Activated naive CD4-positive, alpha-beta T cell treated with anti-CD3 and anti-CD28 coated beads, Interleukin-2, amount 10 ng/mL, durations not matched to agents 7 days and 5 days (primary cell): ENCODE results near the gene NPRL2.

Experiments
- CTCF ChIA-PET: fragments of 350-600 bp; sonication (Branson Sonifier 250); formaldehyde crosslinking; loops from one replicate; lab custom pipeline; 2021; ENCODE audit warnings: antibody characterized with exemption; lab: Charles Lee
- DNase-seq: peaks from one replicate; pipeline ENCODE4 v3.0.0-alpha.2; 2020
- H3K27ac Mint-ChIP-seq: one replicate; pipeline ENCODE4 v1.8.0; 2021; ENCODE audit warnings: mild to moderate bottlenecking, moderate library complexity, mixed read lengths
- H3K27me3 Mint-ChIP-seq: one replicate; pipeline ENCODE4 v1.8.0; 2021; ENCODE audit warnings: mild to moderate bottlenecking, mixed read lengths
- H3K36me3 Mint-ChIP-seq: one replicate; pipeline ENCODE4 v1.8.0; 2021; ENCODE audit warnings: mixed read lengths
- H3K4me1 Mint-ChIP-seq: one replicate; pipeline ENCODE4 v1.8.0; 2021; ENCODE audit warnings: mixed read lengths
- H3K4me3 Mint-ChIP-seq: one replicate; pipeline ENCODE4 v1.8.0; 2021; ENCODE audit warnings: mild to moderate bottlenecking, moderate library complexity, mixed read lengths
- H3K9me3 Mint-ChIP-seq: one replicate; pipeline ENCODE4 v1.8.0; 2021; ENCODE audit warnings: mixed read lengths

Gene NPRL2

DNA sequence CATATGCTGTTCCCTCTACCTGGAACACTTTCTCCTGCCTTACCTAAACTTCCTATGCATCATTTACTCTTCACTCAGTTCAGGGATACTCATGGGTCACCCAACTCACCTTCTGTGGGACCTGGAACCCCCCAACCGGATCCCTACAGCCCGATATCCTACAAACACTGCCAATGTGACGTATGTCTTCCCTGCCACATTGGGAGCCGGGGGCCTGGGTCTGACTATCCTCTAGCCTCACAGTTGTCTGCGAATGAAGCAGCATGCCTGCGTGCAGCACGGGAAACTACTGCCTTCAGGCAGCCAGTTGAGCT lies 405 bp downstream of the NPRL2 start:
- no peaks in the 10 kb centered on the region for H3K27me3 Mint-ChIP-seq
- peak overlapping the region; percentile 95 for H3K27ac Mint-ChIP-seq
- no peaks in the 10 kb centered on the region for H3K9me3 Mint-ChIP-seq
- no peak for DNase-seq
- peak overlapping the region; percentile 80 for H3K4me3 Mint-ChIP-seq
- CTCF ChIA-PET: interaction anchor here (0.6 to 3.3 kb wide), 7 partner anchors 9 to 219 kb away, joined by 3 to 25 read pairs (median 4); partner anchors contain the start of genes HEMK1 and RASSF1
- peaks cover 42% of the 10 kb centered on the region for H3K36me3 Mint-ChIP-seq
- peaks cover 69% of the 10 kb centered on the region for H3K4me1 Mint-ChIP-seq

- H3K27ac Mint-ChIP-seq: peak overlapping the region; percentile 75
These were observed 3.3 kb downstream of the NPRL2 start for GRCh38 chr3:50347187-50347813.

GRCh38 chr3:50345586-50346234 lies 4.9 kb downstream of the NPRL2 start, which contains the start of gene ZMYND10:
ZMYND10 (minus strand) TSS chr3:50345732; CDS start chr3:50345579, 153 bp downstream.
- H3K36me3 Mint-ChIP-seq: peaks cover 23% of the 10 kb centered on the region

More at GRCh38 chr3:50347187-50347813, 3.3 kb downstream of the NPRL2 start:
- CTCF ChIA-PET: interaction anchor here (0.7 to 3.3 kb wide), 14 partner anchors 8 to 266 kb away, joined by 3 to 25 read pairs (median 4); partner anchors contain the start of gene C3orf18
- H3K36me3 Mint-ChIP-seq: peaks cover 28% of the 10 kb centered on the region
- DNase-seq: peak; percentile 86
- no peaks in the 10 kb centered on the region for H3K9me3 Mint-ChIP-seq
- H3K27me3 Mint-ChIP-seq: no peaks in the 10 kb centered on the region
- H3K4me3 Mint-ChIP-seq: peak overlapping the region; percentile 12
- peaks cover 81% of the 10 kb centered on the region for H3K4me1 Mint-ChIP-seq

DNA sequence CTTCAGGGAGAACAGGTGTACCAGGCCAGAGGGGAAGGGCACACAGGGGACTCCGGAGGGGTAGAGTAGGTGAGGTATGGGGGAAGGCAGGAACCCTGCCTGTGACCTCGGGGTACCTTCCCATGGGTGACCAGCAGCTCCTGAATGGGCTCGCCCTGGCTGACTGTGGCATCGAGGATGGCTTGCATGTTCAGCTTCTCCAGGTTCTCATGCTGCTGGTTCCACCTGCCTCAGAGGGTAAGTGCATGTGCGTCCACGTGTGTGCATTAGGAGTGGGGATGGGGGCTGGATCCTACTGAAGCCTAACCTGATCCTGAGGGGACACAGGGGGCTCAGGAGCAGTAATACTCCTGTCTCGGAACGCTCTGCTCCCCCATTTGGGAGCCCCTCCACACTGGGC lies 5.6 kb downstream of the NPRL2 start:
- Mint-ChIP-seq H3K4me3 (no peak overlapping the region), H3K4me1 (peaks cover 78% of the 10 kb centered on the region), H3K36me3 (peaks cover 19% of the 10 kb centered on the region), H3K27me3 (no peaks in the 10 kb centered on the region), H3K9me3 (no peaks in the 10 kb centered on the region), H3K27ac (no peak overlapping the region)
- DNase-seq: no peak
- CTCF ChIA-PET: interaction anchor here (3.2 kb wide), 1 partner anchor 198 kb away, joined by 11 read pairs; no protein-coding TSS in a partner anchor

More at GRCh38 chr3:50345586-50346234, 4.9 kb downstream of the NPRL2 start, which contains the start of gene ZMYND10:
- peak; percentile 87 for DNase-seq
- CTCF ChIA-PET: interaction anchor here (3.2 kb wide), 1 partner anchor 197 kb away, joined by 11 read pairs; no protein-coding TSS in a partner anchor
- H3K27me3 Mint-ChIP-seq: no peaks in the 10 kb centered on the region
- no peaks in the 10 kb centered on the region for H3K9me3 Mint-ChIP-seq
- peak within 1 kb of the TSS; percentile 80 for H3K27ac Mint-ChIP-seq
- H3K4me3 Mint-ChIP-seq: peak within 1 kb of the TSS; percentile 72
- H3K4me1 Mint-ChIP-seq: peaks cover 81% of the 10 kb centered on the region

DNA sequence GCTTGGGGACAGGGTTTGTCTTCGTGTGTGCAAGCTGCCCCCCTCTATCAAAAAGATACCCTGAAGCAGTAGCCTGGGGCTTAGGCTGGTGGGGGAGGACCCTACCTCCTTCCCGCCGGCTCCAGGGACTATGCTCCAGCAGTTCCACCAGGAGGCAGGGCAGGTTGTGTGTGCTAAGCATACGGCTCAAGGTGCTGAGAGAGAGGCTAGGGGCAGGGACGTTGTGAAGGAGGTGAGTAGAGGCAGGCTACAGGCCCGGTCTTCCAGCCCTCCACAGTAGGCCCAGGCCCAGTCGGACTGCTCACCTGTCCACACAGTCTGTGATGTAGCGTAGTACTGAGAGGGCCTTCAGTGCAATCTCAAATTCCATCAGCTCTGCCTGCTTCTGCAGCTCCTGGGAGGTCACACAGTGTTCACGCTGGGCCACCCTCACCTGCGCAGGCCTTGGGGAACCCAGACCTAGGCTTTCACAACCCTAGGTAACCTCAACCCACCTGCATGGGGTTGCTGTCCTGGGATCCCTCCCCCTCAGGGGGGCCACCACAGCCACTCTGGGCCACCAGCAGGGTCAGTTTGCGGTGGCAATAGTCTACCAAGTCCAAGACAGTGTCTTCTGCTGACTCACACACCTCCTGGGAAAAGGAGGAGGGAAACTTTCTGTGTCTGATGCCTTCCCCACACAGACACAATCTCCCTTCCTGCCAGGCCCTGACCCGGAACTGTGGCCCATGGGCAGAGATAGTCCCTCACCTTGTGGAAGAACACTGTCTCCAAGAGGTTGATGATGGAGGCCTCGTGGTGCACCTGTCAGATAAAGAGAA lies 7.6 kb downstream of the NPRL2 start:
- Mint-ChIP-seq H3K27me3 (no peaks in the 10 kb centered on the region), H3K27ac (peak overlapping the region; percentile 94), H3K36me3 (peaks cover 27% of the 10 kb centered on the region), H3K9me3 (no peaks in the 10 kb centered on the region), H3K4me3 (no peak overlapping the region), H3K4me1 (peaks cover 72% of the 10 kb centered on the region)
- CTCF ChIA-PET: interaction anchor here (0.9 to 3.2 kb wide), 3 partner anchors 11 to 200 kb away, joined by 4 to 11 read pairs (median 4); no protein-coding TSS in a partner anchor
- no peak for DNase-seq

DNA sequence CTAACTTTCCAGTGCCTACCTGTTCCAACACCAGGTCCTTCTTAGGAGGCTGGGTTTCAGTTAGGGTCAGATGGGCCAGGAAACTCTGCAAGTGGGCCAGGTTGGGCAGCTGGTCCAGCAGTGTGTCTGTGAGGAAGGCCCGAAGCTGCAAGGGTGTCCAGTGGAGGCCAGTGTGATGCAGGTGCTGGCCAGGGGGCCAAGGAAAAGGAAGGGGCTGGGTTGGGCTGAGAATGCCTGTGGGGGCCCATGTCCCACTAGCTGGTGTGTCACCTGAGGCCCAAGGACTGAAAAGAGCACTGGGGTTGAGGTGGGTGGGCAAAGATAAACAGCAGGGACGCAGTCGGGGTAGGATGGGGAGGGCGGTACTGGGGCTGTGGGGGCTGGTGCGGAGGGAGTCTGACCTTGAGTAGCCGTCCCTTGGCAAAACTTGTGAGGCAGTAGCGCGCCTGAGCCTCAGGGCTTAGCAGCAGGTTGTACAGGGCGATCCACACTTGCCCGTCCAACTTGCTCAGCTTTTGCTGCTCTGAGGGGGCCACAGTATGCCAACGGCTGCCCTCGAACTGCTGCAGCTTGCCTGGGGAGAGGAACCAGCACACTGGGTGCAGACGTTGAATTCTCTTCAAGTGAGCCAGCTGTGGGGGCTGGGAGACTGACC lies 8.5 kb downstream of the NPRL2 start:
- Mint-ChIP-seq H3K36me3 (peaks cover 24% of the 10 kb centered on the region), H3K27ac (peak overlapping the region; percentile 94), H3K4me1 (peaks cover 63% of the 10 kb centered on the region), H3K27me3 (no peaks in the 10 kb centered on the region), H3K9me3 (no peaks in the 10 kb centered on the region), H3K4me3 (peak overlapping the region; percentile 28)
- no peak for DNase-seq
- CTCF ChIA-PET: interaction anchor here (0.9 to 3.2 kb wide), 3 partner anchors 8 to 200 kb away, joined by 4 to 11 read pairs (median 6); partner anchors contain the start of genes CYB561D2 and NPRL2

DNA sequence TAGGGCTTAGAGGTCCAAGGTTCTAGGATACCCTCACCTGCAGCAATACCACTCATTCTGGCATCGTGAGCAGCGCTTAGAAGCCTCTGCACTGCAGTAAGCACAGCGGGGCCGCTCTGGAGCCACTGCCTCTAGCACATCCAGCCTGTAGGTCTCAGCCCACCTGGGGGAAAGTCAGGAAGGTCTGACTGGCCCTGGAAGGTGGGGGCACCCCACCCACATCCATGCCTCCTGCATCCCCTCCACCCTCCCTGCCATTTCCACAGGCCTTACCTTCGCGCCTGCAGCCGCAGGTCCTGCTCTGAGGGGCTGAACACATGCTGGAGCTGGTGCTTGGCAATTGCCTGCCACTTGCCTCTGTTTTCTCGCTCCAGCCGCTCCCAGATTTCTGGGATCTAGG lies 9.0 kb downstream of the NPRL2 start:
- Mint-ChIP-seq H3K9me3 (no peaks in the 10 kb centered on the region), H3K36me3 (peaks cover 25% of the 10 kb centered on the region), H3K27me3 (no peaks in the 10 kb centered on the region), H3K27ac (peak overlapping the region; percentile 94), H3K4me1 (peaks cover 62% of the 10 kb centered on the region), H3K4me3 (peak overlapping the region; percentile 80)
- DNase-seq: peak; percentile 44
- CTCF ChIA-PET: interaction anchor here (1.8 kb wide), 1 partner anchor 9 kb away, joined by 6 read pairs; the partner anchor contains the start of genes CYB561D2 and NPRL2

- CTCF ChIA-PET: interaction anchor here (0.7 to 1.8 kb wide), 3 partner anchors 10 to 231 kb away, joined by 3 to 6 read pairs (median 3); partner anchors contain the start of genes CYB561D2 and NPRL2
- Mint-ChIP-seq H3K4me1 (peaks cover 62% of the 10 kb centered on the region), H3K27ac (peak within 1 kb of the TSS; percentile 97), H3K36me3 (peaks cover 34% of the 10 kb centered on the region), H3K4me3 (peak within 1 kb of the TSS; percentile 80), H3K27me3 (no peaks in the 10 kb centered on the region), H3K9me3 (no peaks in the 10 kb centered on the region)
- peak; percentile 86 for DNase-seq
These were observed 9.9 kb downstream of the NPRL2 start, which contains the start of gene RASSF1 for GRCh38 chr3:50340448-50341329. RASSF1 (minus strand) TSS chr3:50340836; CDS start chr3:50340805, 31 bp downstream.

DNA sequence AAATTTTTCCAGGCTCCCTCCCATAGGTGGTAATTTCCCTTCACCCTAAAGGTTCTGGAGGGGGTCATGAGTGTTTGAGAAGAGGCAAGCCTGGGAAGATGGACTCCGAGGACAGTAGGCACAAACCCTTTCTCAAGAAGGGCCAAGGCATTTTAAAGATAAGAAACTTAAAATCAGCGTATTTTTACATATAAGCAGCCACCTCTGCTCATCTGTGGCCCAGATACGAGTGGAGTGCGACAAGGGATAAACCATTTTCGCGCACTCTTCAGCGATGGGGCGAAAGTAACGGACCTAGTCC lies 10.5 kb downstream of the NPRL2 start:
- DNase-seq: no peak
- peak overlapping the region; percentile 97 for H3K27ac Mint-ChIP-seq
- CTCF ChIA-PET: interaction anchor here (1.8 kb wide), 1 partner anchor 10 kb away, joined by 6 read pairs; the partner anchor contains the start of genes CYB561D2 and NPRL2
- peak overlapping the region; percentile 80 for H3K4me3 Mint-ChIP-seq
- peaks cover 39% of the 10 kb centered on the region for H3K36me3 Mint-ChIP-seq
- no peaks in the 10 kb centered on the region for H3K9me3 Mint-ChIP-seq
- H3K4me1 Mint-ChIP-seq: peaks cover 61% of the 10 kb centered on the region
- H3K27me3 Mint-ChIP-seq: no peaks in the 10 kb centered on the region

GRCh38 chr3:50339485-50340146 lies 11.0 kb downstream of the NPRL2 start:
- no peaks in the 10 kb centered on the region for H3K9me3 Mint-ChIP-seq
- H3K4me1 Mint-ChIP-seq: peaks cover 60% of the 10 kb centered on the region
- CTCF ChIA-PET: interaction anchor here (1.3 kb wide), 2 partner anchors 8 to 9 kb away, joined by 4 read pairs; no protein-coding TSS in a partner anchor
- peak overlapping the region; percentile 80 for H3K4me3 Mint-ChIP-seq
- H3K27ac Mint-ChIP-seq: peak overlapping the region; percentile 97
- DNase-seq: no peak
- no peaks in the 10 kb centered on the region for H3K27me3 Mint-ChIP-seq
- H3K36me3 Mint-ChIP-seq: peaks cover 40% of the 10 kb centered on the region

DNA sequence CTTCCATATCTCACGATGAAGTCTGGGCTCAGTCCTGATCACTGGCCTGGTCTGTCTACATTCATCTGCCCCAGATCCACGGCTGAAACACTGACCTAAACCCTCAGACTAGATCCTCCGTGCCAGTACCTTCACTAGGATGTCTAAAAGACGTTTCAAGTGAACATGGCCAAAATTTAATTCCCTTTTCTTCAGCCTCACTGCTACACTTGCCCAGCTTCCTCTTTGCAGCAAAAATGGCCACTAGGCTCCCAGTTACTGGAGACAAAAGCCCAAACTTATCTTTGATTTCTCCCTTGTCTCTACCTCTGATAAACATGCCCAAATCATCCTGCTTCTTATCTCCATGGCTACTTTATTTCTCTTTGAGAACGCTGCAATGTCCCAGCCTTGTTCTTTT lies 11.6 kb downstream of the NPRL2 start:
- H3K36me3 Mint-ChIP-seq: peaks cover 45% of the 10 kb centered on the region
- peak overlapping the region; percentile 97 for H3K27ac Mint-ChIP-seq
- no peaks in the 10 kb centered on the region for H3K27me3 Mint-ChIP-seq
- peak overlapping the region; percentile 80 for H3K4me3 Mint-ChIP-seq
- CTCF ChIA-PET: interaction anchor here (1.0 to 3.0 kb wide), 5 partner anchors 9 to 92 kb away, joined by 3 to 10 read pairs (median 4); partner anchors contain the start of genes CYB561D2 and NPRL2
- DNase-seq: no peak
- H3K9me3 Mint-ChIP-seq: no peaks in the 10 kb centered on the region
- H3K4me1 Mint-ChIP-seq: peaks cover 64% of the 10 kb centered on the region
